Right cardiac atrium (tissue), 5 donors: ENCODE measurements around the gene CDKAL1. TPM values are rescaled to one million over a fixed set of nuclear protein-coding genes. Genes with fewer than 3 reads are reported as not detected.

Source experiments
- ATAC-seq, 2 donors: fragments of 200-7000 bp; cut with Tn5 transposase; one replicate each; pipeline versions ENCODE4 v1.8.0 to v1.9.1; 2020; ENCODE audit warnings: moderate library complexity in 2 of 2, mild to moderate bottlenecking in 1 of 2
- DNase-seq, 3 donors: peaks; one replicate each; pipeline ENCODE4 v3.0.0-alpha.2; 2020
- H3K27ac ChIP-seq: one replicate; pipeline ENCODE4 v1.5.1; 2013; ENCODE audit warnings: mild to moderate bottlenecking, low read length, control low read depth, moderate library complexity
- H3K27me3 ChIP-seq: one replicate; pipeline ENCODE4 v1.6.1; 2013; ENCODE audit not compliant: control insufficient read depth, insufficient read depth
- H3K4me1 ChIP-seq: one replicate; pipeline ENCODE4 v1.6.1; 2013; ENCODE audit warnings: low read length; ENCODE audit not compliant: control insufficient read depth, insufficient read depth
- H3K4me3 ChIP-seq: one replicate; pipeline ENCODE4 v1.5.1; 2013; ENCODE audit warnings: low read length, control low read depth
- H3K9me3 ChIP-seq: one replicate; pipeline ENCODE4 v1.6.1; 2013; ENCODE audit warnings: low read length; ENCODE audit not compliant: control insufficient read depth
- WGBS: extraction: QIAGEN DNeasy Blood & Tissue Kit; methylation state at CpG from one replicate; pipeline ENCODE4 v1.1.7; 2013; 5-methylcytosine and 5-hydroxymethylcytosine counted together
- intact Hi-C, 4 donors: fragments of 100-400 bp; cut with DNase I; formaldehyde crosslinking; loops; one replicate each; pipeline versions ENCODE4 v1.11.0 to v1.14.0; 2022 to 2023
- polyA plus RNA-seq: library from polyadenylated mRNA; stranded (reverse); fragments of 200-250 nt; gene quantifications from one replicate; pipeline ENCODE4 v1.2.3, GENCODE V29; 2013
- total RNA-seq, 4 donors: library from RNA; stranded (reverse); fragmentation: NEBNext Ultra II Directional; extraction: Animal tissue kit (Norgen Biotek cat#: 25700); gene quantifications; one replicate each; pipeline ENCODE4 v1.2.1, GENCODE V29; 2021
- donor health status: healthy with polysubstance abuse.
- donor health status: DM: no; HTN: yes; CAD: no.
- donor health status: DM: no; HTN: no; CAD: no.
- donor health status: DM: no; HTN: yes; CAD: no; lungs with severe emphysema.
- donor health status: DM: yes; HTN: yes; CAD: no.

CDKAL1 gene
- total and polyA plus RNA-seq, 5 donors, result 3.6 to 11.5 (median 10.8) TPM

GRCh38 chr6:21149470-21149869 is 615.2 kb downstream of the CDKAL1 start:
- Histone ChIP-seq H3K4me1 (peaks cover 3% of the 10 kb centered on the region), H3K27ac (no peak overlapping the region), H3K4me3 (no peak overlapping the region), H3K27me3 (no peaks in the 10 kb centered on the region), H3K9me3 (no peaks in the 10 kb centered on the region)
- DNase-seq (no peak), ATAC-seq (no peak)
- 83% methylated on average over 6 of the region's 6 CpGs for WGBS
- intact Hi-C loops, result no loop called here

GRCh38 chr6:21150667-21151066 is 616.4 kb downstream of the CDKAL1 start:
- Histone ChIP-seq H3K27ac (no peak overlapping the region), H3K27me3 (no peaks in the 10 kb centered on the region), H3K9me3 (no peaks in the 10 kb centered on the region), H3K4me3 (no peak overlapping the region), H3K4me1 (peaks cover 3% of the 10 kb centered on the region)
- 71% methylated on average over 1 of the region's 1 CpG for WGBS
- DNase-seq, result no peak
- ATAC-seq, result no peak
- intact Hi-C loops, result no loop called here

- Histone ChIP-seq H3K9me3 (no peaks in the 10 kb centered on the region), H3K4me3 (no peak overlapping the region), H3K27ac (no peak overlapping the region), H3K27me3 (no peaks in the 10 kb centered on the region), H3K4me1 (peaks cover 3% of the 10 kb centered on the region)
- DNase-seq (no peak), ATAC-seq (no peak)
- intact Hi-C loops, result no loop called here
- 46% methylated on average over 5 of the region's 5 CpGs for WGBS
Measured at GRCh38 chr6:21151119-21151518, 616.9 kb downstream of the CDKAL1 start.

- Histone ChIP-seq H3K9me3 (no peaks in the 10 kb centered on the region), H3K4me3 (no peak overlapping the region), H3K4me1 (peaks cover 3% of the 10 kb centered on the region), H3K27ac (no peak overlapping the region), H3K27me3 (no peaks in the 10 kb centered on the region)
- 48% methylated on average over 5 of the region's 5 CpGs for WGBS
- ATAC-seq (no peak), DNase-seq (no peak)
- intact Hi-C loops, result no loop called here
Measured at GRCh38 chr6:21151530-21151929, 617.3 kb downstream of the CDKAL1 start.

DNA sequence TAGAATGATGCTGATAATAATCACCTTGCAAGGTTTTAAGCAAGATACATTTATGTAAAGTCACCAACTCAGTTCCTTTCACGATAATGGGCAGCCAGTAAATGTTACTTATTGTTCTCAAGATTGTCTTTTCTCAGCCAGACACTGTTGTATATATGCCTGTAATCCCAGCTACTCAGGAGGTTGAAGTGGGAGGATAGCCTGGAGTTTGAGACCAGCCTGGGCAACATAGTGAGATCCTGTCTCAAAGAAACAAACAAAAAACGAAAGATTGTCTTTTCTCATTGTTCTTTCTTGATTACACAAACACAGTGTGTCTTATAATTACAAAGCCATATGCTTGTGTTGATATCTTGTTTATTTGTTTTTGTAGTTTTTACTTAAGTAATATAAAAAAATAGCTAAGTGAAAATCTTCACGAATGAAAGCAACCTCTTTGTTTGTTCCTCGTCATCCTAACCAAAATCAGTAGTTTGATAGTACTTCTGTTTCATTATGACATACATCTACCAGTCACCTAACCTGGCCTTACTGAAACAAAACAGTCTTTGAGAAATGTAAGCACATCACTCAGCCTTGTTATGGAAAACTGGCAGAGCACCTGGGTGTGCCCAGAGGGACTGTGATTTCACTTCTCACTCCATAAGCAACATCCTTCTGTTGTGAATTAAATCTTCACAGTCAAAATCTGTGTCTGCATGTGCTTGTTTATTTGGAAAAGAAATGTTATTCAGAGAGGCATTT is 623.1 kb downstream of the CDKAL1 start:
- no peak for ATAC-seq
- Histone ChIP-seq H3K27me3 (no peaks in the 10 kb centered on the region), H3K4me3 (no peak overlapping the region), H3K27ac (no peak overlapping the region), H3K9me3 (no peaks in the 10 kb centered on the region), H3K4me1 (peaks cover under 1% of the 10 kb centered on the region)
- intact Hi-C loops, result no loop called here
- 76% methylated on average over 4 of the region's 4 CpGs for WGBS
- DNase-seq, result no peak

DNA sequence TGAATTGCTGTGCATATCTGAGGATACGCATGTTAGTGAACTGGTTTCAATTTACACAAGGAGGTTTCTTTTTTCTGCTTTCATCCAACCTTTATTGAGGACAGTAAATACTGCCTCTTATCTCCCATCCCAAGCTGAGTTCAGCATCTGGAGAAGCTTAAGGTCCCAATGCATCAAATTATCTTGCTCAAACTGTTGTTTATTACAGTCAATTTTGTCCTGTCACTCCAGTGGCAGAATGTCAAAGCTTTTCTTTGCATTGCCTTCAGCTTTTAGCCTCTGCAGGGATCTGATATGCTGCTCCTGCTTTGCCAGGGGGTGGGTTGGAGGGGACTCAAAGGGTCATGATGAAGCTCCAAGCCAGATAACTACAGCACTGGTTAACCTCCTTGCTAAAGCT is 623.9 kb downstream of the CDKAL1 start:
- Histone ChIP-seq H3K27me3 (no peaks in the 10 kb centered on the region), H3K4me3 (no peak overlapping the region), H3K27ac (no peak overlapping the region), H3K9me3 (no peaks in the 10 kb centered on the region), H3K4me1 (no peaks in the 10 kb centered on the region)
- intact Hi-C loops, result no loop called here
- WGBS, result 70% methylated on average over 1 of the region's 1 CpG
- ATAC-seq (no peak), DNase-seq (no peak)

DNA sequence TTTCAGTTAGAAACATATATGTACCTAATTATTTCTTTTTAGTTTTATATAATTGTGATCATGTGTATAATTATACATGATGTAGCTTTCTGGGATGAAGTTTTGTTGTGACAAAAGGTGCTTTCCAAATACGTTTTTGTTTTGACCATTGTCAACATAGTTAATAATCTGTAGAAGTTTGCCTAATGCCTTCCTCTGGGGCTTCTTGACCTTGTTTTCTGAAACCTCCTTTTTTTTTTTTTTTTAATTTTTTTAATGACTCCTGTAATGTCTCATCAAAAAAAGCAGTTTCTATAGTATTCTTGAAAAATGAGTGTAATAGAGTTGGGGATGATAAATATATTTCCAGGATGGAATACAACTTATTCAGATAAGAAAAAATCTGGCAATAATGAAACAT is 624.6 kb downstream of the CDKAL1 start:
- intact Hi-C loops, result no loop called here
- 56% methylated on average over 1 of the region's 1 CpG for WGBS
- no peak for ATAC-seq

DNA sequence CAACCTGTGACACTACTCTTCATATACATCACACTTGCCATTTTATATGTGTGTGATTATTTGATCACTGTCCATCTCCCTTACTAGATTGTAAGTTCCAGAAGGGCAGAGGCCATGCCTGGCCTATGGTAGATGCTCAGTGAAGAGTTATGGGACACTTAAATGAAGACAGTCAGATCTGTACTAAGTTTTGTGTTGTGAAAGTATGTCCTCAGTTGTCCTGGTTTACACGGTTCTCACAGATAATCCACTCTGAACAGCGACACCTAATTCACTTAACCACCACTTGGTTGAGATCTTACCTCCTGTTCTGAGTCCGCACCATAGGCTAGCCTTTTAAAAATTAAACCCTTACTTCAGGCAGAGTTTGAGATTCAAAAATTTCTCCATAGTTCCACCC is 625.2 kb downstream of the CDKAL1 start:
- no peaks in the 10 kb centered on the region for H3K4me1 ChIP-seq
- intact Hi-C loops, result no loop called here
- H3K27me3 ChIP-seq, result no peaks in the 10 kb centered on the region
- no peak overlapping the region for H3K4me3 ChIP-seq
- DNase-seq (no peak), ATAC-seq (no peak)
- no peak overlapping the region for H3K27ac ChIP-seq
- no peaks in the 10 kb centered on the region for H3K9me3 ChIP-seq
- 96% methylated on average over 3 of the region's 3 CpGs for WGBS

More for the DNA sequence above, 624.6 kb downstream of the CDKAL1 start:
- Histone ChIP-seq H3K9me3 (no peaks in the 10 kb centered on the region), H3K27ac (no peak overlapping the region), H3K27me3 (no peaks in the 10 kb centered on the region), H3K4me3 (no peak overlapping the region), H3K4me1 (no peaks in the 10 kb centered on the region)
- no peak for DNase-seq

- intact Hi-C loops, result no loop called here
- Histone ChIP-seq H3K27ac (no peak overlapping the region), H3K27me3 (no peaks in the 10 kb centered on the region), H3K4me1 (no peaks in the 10 kb centered on the region), H3K4me3 (no peak overlapping the region), H3K9me3 (no peaks in the 10 kb centered on the region)
- no peak for DNase-seq
- 67% methylated on average over 4 of the region's 4 CpGs for WGBS
- no peak for ATAC-seq
Measured at GRCh38 chr6:21161707-21162106, 627.5 kb downstream of the CDKAL1 start.

DNA sequence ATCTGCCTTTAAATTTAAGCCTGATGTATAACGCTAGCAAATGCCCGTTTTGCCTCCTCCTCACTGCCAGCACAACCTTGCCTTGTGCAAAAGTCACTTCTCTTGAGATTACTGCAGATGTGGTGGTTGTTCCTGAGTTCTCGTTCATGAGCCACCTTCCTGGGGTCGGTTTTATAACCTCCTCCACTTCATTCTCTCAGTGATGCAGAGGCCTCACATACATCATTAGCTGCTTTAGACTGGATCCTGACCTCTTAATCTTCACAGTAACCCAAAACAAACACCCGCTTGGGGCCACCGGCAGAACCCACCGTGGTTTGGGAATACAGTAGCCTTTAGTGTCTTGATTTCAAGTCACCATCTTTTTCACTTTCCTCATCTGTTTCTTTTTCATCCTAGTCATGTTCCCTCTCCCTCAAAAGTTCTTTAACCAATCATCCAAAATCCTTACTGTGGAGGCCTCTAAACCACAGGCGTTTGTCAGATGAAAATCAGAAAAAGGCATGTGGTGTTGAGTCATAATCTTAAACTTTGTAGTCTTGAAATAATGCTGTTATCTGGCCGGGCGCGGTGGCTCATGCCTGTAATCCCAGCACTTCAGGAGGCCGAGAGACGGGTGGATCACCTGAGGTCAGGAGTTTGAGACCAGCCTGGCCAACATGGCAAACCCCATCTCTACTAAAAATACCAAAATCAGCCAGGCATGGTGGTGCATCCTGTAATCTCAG is 629.0 kb downstream of the CDKAL1 start:
- no peak overlapping the region for H3K27ac ChIP-seq
- peaks cover 2% of the 10 kb centered on the region for H3K4me1 ChIP-seq
- WGBS, result 95% methylated on average over 13 of the region's 13 CpGs
- H3K4me3 ChIP-seq, result no peak overlapping the region
- no peaks in the 10 kb centered on the region for H3K9me3 ChIP-seq
- ATAC-seq, result no peak
- intact Hi-C loops, result no loop called here
- no peak for DNase-seq
- H3K27me3 ChIP-seq, result no peaks in the 10 kb centered on the region

DNA sequence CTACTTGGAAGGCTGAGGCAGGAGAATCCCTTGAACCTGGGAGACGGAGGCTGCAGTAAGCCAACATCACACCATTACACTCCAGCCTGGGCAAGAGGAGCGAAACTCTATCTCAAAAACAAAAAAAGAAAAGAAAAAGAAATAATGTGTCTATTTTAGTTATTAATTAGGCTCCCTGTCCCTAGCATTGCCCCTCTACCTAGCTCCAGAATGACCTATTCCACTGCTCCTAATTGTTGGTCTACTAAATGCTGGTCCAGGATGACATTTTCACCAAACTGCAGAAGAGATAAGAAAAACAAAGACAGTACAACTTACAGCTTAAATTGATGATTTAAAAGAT is 629.6 kb downstream of the CDKAL1 start:
- Histone ChIP-seq H3K4me1 (peaks cover 2% of the 10 kb centered on the region), H3K27me3 (no peaks in the 10 kb centered on the region), H3K4me3 (no peak overlapping the region), H3K9me3 (no peaks in the 10 kb centered on the region), H3K27ac (no peak overlapping the region)
- intact Hi-C loops, result no loop called here
- WGBS, result 100% methylated on average over 2 of the region's 2 CpGs
- DNase-seq (no peak), ATAC-seq (no peak)
